Stimulated activated CD4-positive, alpha-beta T cell treated with anti-CD3 and anti-CD28 coated beads, Interleukin-2, amount 100 ng/mL, for 4 hours (primary cell): ENCODE measurements around the gene CHAT.

ENCODE experiments used
- DNase-seq: peaks from one replicate; pipeline ENCODE4 v3.0.0-alpha.2; 2020; ENCODE audit warnings: low read depth

CHAT gene

GRCh38 chr10:49612513-49613164 lies 1.2 kb upstream of the CHAT start:
- no peak for DNase-seq

- no peak for DNase-seq
These were observed 514 bp upstream of the CHAT start for GRCh38 chr10:49613165-49613881.

DNA sequence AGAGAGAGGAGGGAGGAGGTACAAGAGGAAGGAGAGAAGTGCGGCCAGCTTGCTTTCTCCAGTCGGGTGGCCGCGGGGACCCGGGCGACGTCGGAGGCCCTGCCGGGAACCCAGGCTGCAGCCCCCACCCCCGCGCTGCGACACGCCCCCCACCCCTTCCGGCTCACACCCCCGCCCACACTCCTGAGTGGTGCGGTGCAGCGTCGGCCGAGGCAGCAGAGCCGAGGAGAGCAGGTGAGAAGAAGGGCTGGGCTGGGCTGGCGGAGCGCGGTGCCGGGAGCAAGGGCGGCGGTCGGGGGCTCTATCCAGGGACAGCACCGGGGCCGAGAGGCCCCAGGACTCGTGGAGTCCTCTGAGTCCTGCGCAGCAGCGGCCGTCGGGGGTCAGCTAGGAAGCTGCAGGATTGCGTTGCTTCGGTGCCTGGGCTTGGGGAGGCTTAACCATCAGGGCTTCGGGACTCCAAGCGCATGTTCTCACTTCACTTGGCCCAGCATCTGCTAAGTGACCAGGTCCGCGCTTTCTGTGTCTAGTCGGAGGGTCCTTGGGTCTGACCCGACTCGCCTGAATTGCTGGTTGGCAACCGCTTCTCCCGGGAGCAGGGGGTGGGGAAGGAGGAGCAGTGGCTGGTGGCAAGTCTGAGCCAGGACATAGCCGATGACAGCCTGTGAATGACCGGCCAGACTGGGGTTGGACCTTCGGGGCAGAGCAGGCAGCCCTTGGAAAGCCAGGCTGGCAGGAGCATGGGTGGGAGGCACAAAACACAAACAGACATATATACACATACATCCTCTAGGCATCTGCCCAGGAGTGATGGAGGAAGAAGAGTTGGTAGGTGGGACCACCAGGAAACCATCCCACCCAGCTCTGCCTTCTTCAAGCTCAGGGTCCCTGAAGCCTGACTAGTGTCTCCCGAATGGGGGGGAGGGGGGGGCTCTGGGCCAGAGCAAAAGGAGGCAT lies 683 bp downstream of the CHAT start:
- DNase-seq: no peak

- no peak for DNase-seq
These were observed 1.4 kb downstream of the CHAT start for GRCh38 chr10:49615213-49615612.

GRCh38 chr10:49615721-49616120 lies 1.9 kb downstream of the CHAT start:
- DNase-seq: no peak

GRCh38 chr10:49616421-49617101 lies 2.7 kb downstream of the CHAT start:
- DNase-seq: no peak

GRCh38 chr10:49617121-49618020 lies 3.5 kb downstream of the CHAT start:
- DNase-seq: no peak

DNA sequence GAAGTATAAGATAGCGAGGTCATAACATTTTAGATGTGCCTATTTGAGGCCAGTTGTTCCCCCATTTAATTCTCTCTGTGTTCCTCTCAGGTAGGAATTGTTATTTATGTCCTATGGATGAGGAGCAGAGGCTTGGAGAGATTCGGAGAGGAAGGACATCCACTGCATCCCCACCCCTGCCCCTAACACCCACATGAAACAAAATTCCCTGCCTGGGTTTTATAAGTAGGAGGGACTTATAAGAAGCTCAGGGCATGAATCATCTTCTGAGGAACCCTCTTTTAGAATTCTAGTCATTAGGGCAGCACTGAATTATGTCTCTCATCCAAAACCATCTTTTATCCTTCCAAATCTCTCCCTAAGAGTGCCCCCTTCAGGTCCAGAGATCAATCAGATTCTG lies 5.0 kb downstream of the CHAT start:
- no peak for DNase-seq

DNA sequence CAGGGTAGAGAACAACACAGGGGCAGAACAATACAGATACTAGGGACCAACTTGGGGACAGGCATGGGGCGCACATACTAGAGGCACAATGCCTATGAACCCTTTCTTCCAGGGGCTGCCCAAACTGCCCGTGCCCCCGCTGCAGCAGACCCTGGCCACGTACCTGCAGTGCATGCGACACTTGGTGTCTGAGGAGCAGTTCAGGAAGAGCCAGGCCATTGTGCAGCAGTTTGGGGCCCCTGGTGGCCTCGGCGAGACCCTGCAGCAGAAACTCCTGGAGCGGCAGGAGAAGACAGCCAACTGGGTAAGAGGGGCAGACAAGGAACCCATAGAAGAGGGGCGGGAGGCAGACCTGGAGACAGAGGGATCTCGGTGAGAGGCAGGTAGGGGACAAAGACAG lies 5.8 kb downstream of the CHAT start:
- no peak for DNase-seq

GRCh38 chr10:49620286-49620810 lies 6.5 kb downstream of the CHAT start:
- no peak for DNase-seq

DNA sequence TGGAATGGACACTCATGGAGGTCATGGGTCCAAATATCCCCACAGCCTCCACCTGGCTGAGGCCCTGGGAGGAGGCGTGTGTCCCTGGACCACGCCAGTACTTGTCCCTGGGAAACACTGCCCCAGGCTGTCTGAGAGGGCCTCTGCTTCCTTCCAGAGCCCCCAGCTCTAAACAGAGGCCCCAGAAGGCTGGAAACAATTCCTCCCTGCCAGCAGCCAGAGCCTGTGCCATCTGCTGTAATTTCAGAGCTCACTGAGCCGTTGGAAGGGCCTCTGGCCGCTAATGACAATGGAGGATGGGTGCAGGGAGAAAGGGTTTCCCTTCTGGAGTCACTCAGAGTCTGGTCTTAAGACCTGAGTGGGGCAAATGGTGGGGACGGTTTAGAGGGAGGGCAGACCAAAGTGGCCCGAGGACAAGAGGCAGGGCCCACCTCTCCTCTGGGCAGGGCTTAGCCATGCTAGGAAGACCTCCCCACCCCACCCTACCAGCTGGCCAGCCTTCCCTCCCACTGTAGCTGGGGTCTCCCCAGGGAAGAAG lies 7.1 kb downstream of the CHAT start:
- no peak for DNase-seq

DNA sequence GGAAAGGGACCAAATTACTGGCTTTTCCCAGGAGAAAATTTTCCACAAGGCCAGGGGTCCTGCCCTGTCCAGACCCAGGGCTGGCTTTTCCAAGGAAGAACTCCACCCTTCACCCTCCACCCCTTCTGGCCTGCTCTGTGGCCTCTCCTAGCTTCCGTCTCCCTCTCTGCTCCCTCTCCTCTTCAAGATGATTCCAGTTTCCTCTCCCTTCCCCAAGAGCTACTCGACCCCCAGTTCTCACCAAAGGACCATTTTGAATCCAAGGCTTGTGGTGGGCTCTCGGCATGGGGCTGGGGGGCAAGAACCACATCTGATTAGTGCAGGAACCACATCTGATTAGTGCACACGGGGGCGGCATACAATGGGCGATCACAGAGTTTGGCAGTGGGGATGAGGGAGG lies 7.7 kb downstream of the CHAT start:
- DNase-seq: no peak

- no peak for DNase-seq
These were observed 8.9 kb downstream of the CHAT start for GRCh38 chr10:49622426-49623425.

DNA sequence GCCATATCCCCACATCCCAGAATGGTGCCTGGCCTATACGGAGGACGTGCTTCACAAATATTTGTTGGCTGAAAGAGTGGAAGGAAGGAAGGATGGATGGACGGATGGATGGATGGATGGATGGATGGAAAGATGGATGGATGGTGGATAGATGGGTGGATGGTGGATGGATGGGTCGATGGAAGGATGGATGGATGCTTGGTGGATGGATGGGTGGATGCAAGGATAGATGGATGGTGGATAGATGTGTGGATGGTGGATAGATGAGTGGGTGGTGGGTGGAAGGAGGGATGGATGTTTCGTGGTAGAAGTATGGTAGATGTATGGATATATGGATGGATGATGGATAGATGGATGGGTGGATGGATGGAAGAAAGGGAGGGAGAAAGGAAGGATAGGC lies 10.8 kb downstream of the CHAT start:
- DNase-seq: no peak

- DNase-seq: no peak
These were observed 11.6 kb downstream of the CHAT start for GRCh38 chr10:49625411-49625810.

DNA sequence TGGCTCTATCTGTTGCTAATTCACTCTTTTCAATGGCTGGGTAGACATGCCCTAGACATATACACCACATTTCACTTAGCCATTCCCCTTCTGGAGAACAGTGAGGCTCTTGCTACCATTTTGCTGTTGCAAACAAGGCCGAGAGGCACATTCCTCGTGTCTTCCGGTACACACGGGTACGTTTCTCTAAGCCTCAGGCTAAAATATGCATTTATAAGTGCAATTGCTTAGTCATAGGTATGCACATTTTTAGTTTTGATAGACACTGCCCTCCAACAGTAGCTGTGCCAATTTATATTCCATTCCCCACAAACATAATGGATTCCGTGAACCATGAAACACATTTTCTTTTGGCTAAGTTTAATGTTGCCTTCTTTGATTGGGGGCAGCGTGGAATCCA lies 13.2 kb downstream of the CHAT start:
- DNase-seq: no peak

DNA sequence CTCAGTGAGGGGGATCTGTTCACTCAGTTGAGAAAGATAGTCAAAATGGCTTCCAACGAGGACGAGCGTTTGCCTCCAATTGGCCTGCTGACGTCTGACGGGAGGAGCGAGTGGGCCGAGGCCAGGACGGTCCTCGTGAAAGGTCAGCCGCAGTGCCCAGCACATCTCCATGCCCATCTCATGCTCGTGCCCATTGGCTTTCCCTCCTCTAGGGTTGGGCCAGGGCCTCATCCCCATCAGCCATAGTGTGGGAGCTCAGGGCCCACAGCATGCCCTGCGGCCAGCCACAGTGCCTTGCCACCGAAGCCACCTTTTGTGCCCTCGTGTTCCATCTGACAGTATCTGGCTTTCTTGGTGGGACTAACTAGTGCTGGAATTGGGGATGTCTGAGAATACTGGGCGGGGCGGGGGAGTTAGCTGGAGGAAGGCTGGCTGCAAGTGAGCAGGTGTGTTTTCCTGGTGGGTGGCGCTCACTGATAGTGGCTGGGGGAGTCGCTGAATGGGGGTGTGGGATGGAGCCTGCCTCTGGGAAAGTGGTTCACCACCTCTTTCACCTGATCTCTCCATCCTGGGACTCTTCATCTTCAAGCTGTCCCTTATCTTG lies 13.9 kb downstream of the CHAT start:
- no peak for DNase-seq

- DNase-seq: no peak
These were observed 14.8 kb downstream of the CHAT start for GRCh38 chr10:49628599-49628998.

DNA sequence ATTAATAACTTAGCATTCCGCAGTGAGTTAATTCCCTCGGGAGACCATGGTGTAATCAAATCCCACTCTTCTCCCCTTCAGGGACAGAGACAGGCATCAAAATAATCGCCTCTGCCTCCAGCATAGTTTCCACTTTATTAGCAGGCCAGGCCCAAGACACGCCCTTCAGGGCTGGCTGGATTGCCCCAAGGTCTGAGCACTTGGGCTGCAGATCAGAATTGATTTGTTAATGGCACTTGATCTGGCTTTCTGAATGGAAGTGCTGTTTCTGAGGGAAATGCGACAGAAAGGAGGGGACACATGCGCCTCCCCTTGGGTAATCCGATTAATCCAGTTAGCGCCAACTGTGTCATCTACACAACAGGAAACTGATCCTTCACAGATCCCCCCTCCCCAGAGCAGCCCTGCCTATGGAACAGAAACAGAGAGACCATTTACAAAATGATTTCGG lies 15.6 kb downstream of the CHAT start:
- no peak for DNase-seq
